HepG2 (cell line): Measurements from ENCODE around the gene ARMH2. TPM values are rescaled to one million over a fixed set of nuclear protein-coding genes. Genes with fewer than 3 reads are reported as not detected.

ENCODE experiments used
- CCAR2 ChIP-seq: fragments of 200-400 bp; formaldehyde crosslinking; optimal IDR thresholded peaks from 2 replicates; pipeline ENCODE3; 2018; ENCODE audit warnings: low read depth, mild to moderate bottlenecking, low read length, moderate library complexity
- DNMT1 ChIP-seq: sonication (generic); formaldehyde crosslinking; IDR thresholded peaks from 2 replicates; pipeline ENCODE4 v1.5.1; 2020; ENCODE audit warnings: mild to moderate bottlenecking, missing genetic modification reagents
- DPF2 ChIP-seq: sonication (generic); formaldehyde crosslinking; IDR thresholded peaks from 2 replicates; pipeline ENCODE4 v1.4.0; 2020; ENCODE audit warnings: mild to moderate bottlenecking, low read depth, missing genetic modification reagents, borderline replicate concordance
- FOXM1 ChIP-seq: sonication (generic); formaldehyde crosslinking; IDR thresholded peaks from 2 replicates; pipeline ENCODE4 v1.5.0; 2020; ENCODE audit warnings: missing genetic modification reagents
- HNF1A ChIP-seq, 2 experiments: sonication (generic) in 1 of 2; formaldehyde crosslinking in 1 of 2; IDR thresholded peaks; 2 replicates each; pipeline versions ENCODE4 v1.4.0 to v1.6.1; 2016 to 2020; ENCODE audit warnings: borderline replicate concordance in 1 of 2, low read depth in 1 of 2, mild to moderate bottlenecking in 1 of 2, missing genetic modification reagents in 1 of 2
- JDP2 ChIP-seq: sonication (generic); formaldehyde crosslinking; IDR thresholded peaks from 2 replicates; pipeline ENCODE4 v1.8.1; 2022; ENCODE audit warnings: missing genetic modification reagents, borderline replicate concordance
- KDM2A ChIP-seq: sonication (generic); formaldehyde crosslinking; IDR thresholded peaks from 2 replicates; pipeline ENCODE4 v1.4.0; 2020; ENCODE audit warnings: low read depth, missing genetic modification reagents, borderline replicate concordance
- KLF15 ChIP-seq: sonication (generic); formaldehyde crosslinking; IDR thresholded peaks from 2 replicates; pipeline ENCODE4 v1.8.1; 2023; ENCODE audit warnings: borderline replicate concordance, mild to moderate bottlenecking, inconsistent platforms, missing genetic modification reagents, mixed read lengths
- MAX ChIP-seq: IDR thresholded peaks from 2 replicates; pipeline ENCODE4 v1.6.1; 2012; ENCODE audit warnings: inconsistent platforms
- MYC ChIP-seq: sonication (generic); formaldehyde crosslinking; IDR thresholded peaks from 2 replicates; pipeline ENCODE4 v1.9.0; 2021; ENCODE audit warnings: missing genetic modification reagents, borderline replicate concordance
- RELA ChIP-seq: sonication (generic); formaldehyde crosslinking; IDR thresholded peaks from 2 replicates; pipeline ENCODE4 v1.4.0; 2020; ENCODE audit warnings: missing genetic modification reagents
- RFX3 ChIP-seq: IDR thresholded peaks from 2 replicates; pipeline ENCODE4 v1.6.1; 2016; ENCODE audit warnings: missing biosample characterization, missing genetic modification reagents
- SMC3 ChIP-seq: IDR thresholded peaks from 2 replicates; pipeline ENCODE4 v1.6.1; 2011; ENCODE audit warnings: low read length, improper control_type of control experiment
- ZNF10 ChIP-seq: sonication (generic); formaldehyde crosslinking; IDR thresholded peaks from 2 replicates; pipeline ENCODE4 v1.4.0; 2020; ENCODE audit warnings: mild to moderate bottlenecking, low read depth, missing genetic modification reagents, borderline replicate concordance
- ZNF24 ChIP-seq: fragments of 450-650 bp; IDR thresholded peaks from 2 replicates; pipeline ENCODE4 v1.6.1; 2017; ENCODE audit warnings: antibody characterized with exemption, mild to moderate bottlenecking
- ZNF431 ChIP-seq: sonication (generic); formaldehyde crosslinking; IDR thresholded peaks from 2 replicates; pipeline ENCODE4 v1.9.0; 2022; ENCODE audit warnings: missing genetic modification reagents, low read depth, mild to moderate bottlenecking, borderline replicate concordance
- ZNF44 ChIP-seq: sonication (generic); formaldehyde crosslinking; IDR thresholded peaks from 2 replicates; pipeline ENCODE4 v1.5.1; 2020; ENCODE audit warnings: mild to moderate bottlenecking, missing genetic modification reagents
- ZNF564 ChIP-seq: sonication (generic); formaldehyde crosslinking; IDR thresholded peaks from 2 replicates; pipeline ENCODE4 v1.8.1; 2023; ENCODE audit warnings: mild to moderate bottlenecking, missing genetic modification reagents
- ZNF574 ChIP-seq: sonication (generic); formaldehyde crosslinking; IDR thresholded peaks from 2 replicates; pipeline ENCODE4 v1.4.0; 2020; ENCODE audit warnings: missing genetic modification reagents
- ZNF839 ChIP-seq: sonication (generic); formaldehyde crosslinking; IDR thresholded peaks from 2 replicates; pipeline ENCODE4 v1.4.0; 2020; ENCODE audit warnings: missing genetic modification reagents, mild to moderate bottlenecking, borderline replicate concordance
- ZSCAN30 ChIP-seq: sonication (generic); formaldehyde crosslinking; IDR thresholded peaks from 2 replicates; pipeline ENCODE4 v1.5.0; 2020; ENCODE audit warnings: mild to moderate bottlenecking, missing genetic modification reagents
- polyA plus RNA-seq, 8 experiments: library from polyadenylated mRNA; depleted of rRNA in 3 of 8; stranded (reverse) in 7 of 8; unstranded in 1 of 8; fragments of >200 nt; fragmentation: Illumina TruSeq in 4 of 8; extraction: Trizol in 4 of 8; gene quantifications; 2 replicates each; pipeline versions ENCODE4 v1.2.1 to v1.2.3, GENCODE V29; 2011 to 2016; ENCODE audit warnings: low read depth in 4 of 8, missing spikeins in 1 of 8, mixed read lengths in 1 of 8; ENCODE audit not compliant: insufficient read depth in 1 of 8
- total RNA-seq, 5 experiments: library from RNA; depleted of rRNA; stranded (reverse); fragments of >200 nt; fragmentation: Illumina TruSeq; extraction: Trizol; gene quantifications; 2 replicates each; pipeline ENCODE4 v1.2.3, GENCODE V29; 2016; ENCODE audit warnings: low read depth in 1 of 5

The ARMH2 gene
- total and polyA plus RNA-seq, 2 of the 13 experiments (the other 11 are each of a cell fraction or from before 2014, with no cell fraction given), result not detected

- TF ChIP-seq HNF1A (IDR thresholded peaks at IDR 0.05; ENCODE audit: low read depth) (no peak), HNF1A (CRISPR knock-in tag; IDR thresholded peaks at IDR 0.05; ENCODE audit: borderline replicate concordance) (no peak), JDP2 (CRISPR knock-in tag) (no peak), ZNF44 (CRISPR knock-in tag) (no peak), RELA (no peak), ZNF24 (no peak), KDM2A (CRISPR knock-in tag) (no peak), DPF2 (no peak), ZNF564 (no peak), CCAR2 (no peak), FOXM1 (CRISPR knock-in tag) (no peak), KLF15 (CRISPR knock-in tag) (no peak), ZNF431 (CRISPR knock-in tag) (no peak), MYC (CRISPR knock-in tag) (no peak), SMC3 (no peak), RFX3 (no peak), ZNF574 (CRISPR knock-in tag) (no peak), ZNF10 (CRISPR knock-in tag) (no peak), ZSCAN30 (CRISPR knock-in tag) (no peak), DNMT1 (CRISPR knock-in tag) (no peak), MAX (no peak), ZNF839 (CRISPR knock-in tag) (no peak)
Measured at GRCh38 chr6:24779416-24780016, 19.2 kb downstream of the ARMH2 start (continued).
